Measurements from ENCODE around the gene ADGRB3.

Gene ADGRB3

DNA sequence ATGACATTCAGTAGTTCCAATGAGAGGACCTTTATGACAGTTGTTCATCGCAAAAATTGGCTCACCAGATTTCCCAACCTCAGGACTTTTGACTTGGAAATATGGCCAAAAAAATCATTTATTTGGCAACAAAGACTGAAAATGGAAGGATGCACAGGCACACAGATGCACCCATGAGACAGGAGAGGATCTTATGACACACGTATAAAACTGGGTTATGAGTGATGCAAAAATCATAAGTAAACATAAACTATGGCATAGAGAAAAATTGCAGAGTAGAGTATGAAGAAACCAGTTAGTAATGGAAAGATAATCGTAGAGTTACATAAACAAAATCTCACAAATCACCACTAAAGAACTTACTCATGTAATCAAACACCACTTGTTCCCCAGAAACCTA is 546.9 kb downstream of the ADGRB3 start:
- no peaks in the 10 kb centered on the region for H3K36me3 ChIP-seq
- H3K27me3 ChIP-seq, result no peaks in the 10 kb centered on the region
- H3K4me1 ChIP-seq (ENCODE audit: control insufficient read depth in 1 of 2, insufficient read depth in 1 of 2, low read depth in 1 of 2, low read length in 1 of 2), result no peaks in the 10 kb centered on the region
- no peaks in the 10 kb centered on the region for H3K9me3 ChIP-seq
- TF ChIP-seq, protein P1, sequence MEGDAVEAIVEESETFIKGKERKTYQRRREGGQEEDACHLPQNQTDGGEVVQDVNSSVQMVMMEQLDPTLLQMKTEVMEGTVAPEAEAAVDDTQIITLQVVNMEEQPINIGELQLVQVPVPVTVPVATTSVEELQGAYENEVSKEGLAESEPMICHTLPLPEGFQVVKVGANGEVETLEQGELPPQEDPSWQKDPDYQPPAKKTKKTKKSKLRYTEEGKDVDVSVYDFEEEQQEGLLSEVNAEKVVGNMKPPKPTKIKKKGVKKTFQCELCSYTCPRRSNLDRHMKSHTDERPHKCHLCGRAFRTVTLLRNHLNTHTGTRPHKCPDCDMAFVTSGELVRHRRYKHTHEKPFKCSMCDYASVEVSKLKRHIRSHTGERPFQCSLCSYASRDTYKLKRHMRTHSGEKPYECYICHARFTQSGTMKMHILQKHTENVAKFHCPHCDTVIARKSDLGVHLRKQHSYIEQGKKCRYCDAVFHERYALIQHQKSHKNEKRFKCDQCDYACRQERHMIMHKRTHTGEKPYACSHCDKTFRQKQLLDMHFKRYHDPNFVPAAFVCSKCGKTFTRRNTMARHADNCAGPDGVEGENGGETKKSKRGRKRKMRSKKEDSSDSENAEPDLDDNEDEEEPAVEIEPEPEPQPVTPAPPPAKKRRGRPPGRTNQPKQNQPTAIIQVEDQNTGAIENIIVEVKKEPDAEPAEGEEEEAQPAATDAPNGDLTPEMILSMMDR (IDR thresholded peaks at IDR 0.05), result no peak
- no peak overlapping the region for H3K4me3 ChIP-seq (ENCODE audit: low read depth in 1 of 2, low read length in 1 of 2)
- H3K27ac ChIP-seq, result no peak overlapping the region

DNA sequence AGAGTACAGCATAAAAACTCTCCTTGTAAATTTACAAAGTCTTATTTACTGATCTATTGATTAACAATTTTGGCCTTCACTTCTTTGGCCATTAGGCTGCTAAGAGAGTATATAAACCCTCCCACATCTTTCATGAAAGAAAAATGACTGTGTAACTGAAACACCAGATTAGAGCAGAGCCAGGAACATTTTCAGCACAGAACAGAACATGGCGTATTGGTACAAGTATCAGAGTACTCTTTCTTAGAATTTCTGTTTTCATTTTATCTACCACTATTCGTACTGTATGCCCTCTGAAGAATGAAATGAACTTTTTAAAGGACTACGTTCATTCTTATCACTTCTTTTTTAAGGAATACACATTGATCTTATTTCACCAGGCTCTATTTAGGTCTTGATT is 550.2 kb downstream of the ADGRB3 start:
- no peaks in the 10 kb centered on the region for H3K9me3 ChIP-seq
- no peaks in the 10 kb centered on the region for H3K4me1 ChIP-seq (ENCODE audit: control insufficient read depth in 1 of 2, insufficient read depth in 1 of 2, low read depth in 1 of 2, low read length in 1 of 2)
- no peaks in the 10 kb centered on the region for H3K36me3 ChIP-seq
- H3K27ac ChIP-seq, result no peak overlapping the region
- no peaks in the 10 kb centered on the region for H3K27me3 ChIP-seq
- TF ChIP-seq, protein P1 (IDR thresholded peaks at IDR 0.05), result no peak
- no peak overlapping the region for H3K4me3 ChIP-seq (ENCODE audit: low read depth in 1 of 2, low read length in 1 of 2)

DNA sequence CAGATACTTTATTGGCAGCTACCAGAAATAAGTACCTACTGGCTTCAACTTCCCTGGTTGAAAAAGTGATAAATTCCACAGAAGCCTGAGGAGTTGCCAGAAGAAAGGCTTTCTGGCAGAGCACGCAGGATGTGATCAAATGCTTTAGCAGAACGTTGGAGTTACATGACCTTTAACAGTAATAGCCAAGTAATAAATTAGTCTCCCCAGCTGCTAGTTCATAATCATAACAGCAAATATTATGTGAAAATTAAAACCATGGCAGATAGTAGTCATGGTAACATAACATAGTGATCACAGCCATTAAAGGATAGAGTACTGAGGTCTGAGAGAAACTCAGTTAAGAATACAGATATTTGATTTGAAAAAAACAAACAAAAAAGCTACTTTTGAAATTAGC is 567.7 kb downstream of the ADGRB3 start:
- TF ChIP-seq, protein P1 (IDR thresholded peaks at IDR 0.05), result no peak
- Histone ChIP-seq H3K27ac (no peak overlapping the region), H3K4me1 (ENCODE audit: control insufficient read depth in 1 of 2, insufficient read depth in 1 of 2, low read depth in 1 of 2, low read length in 1 of 2) (no peaks in the 10 kb centered on the region), H3K36me3 (no peaks in the 10 kb centered on the region), H3K9me3 (no peaks in the 10 kb centered on the region), H3K4me3 (ENCODE audit: low read depth in 1 of 2, low read length in 1 of 2) (no peak overlapping the region), H3K27me3 (no peaks in the 10 kb centered on the region)

DNA sequence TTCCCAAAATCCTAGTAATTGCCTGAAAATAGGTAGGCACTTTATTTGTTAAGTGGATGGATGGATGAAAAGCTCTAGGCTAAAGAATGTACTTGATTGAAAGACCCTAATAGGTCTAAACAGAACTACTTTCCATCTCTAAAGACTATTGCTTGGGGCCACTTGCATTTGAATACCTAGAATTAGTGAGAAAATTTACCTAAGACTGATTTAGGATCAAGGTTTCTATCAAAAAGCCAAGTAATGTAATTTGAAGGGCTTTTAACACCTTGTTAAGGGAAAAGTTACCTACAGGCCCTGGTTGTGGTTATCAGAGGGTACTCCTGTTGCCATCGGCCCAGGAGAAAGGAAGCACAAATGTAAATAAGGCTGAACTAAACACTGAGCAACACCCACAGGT is 581.0 kb downstream of the ADGRB3 start:
- H3K36me3 ChIP-seq, result no peaks in the 10 kb centered on the region
- H3K27me3 ChIP-seq, result no peaks in the 10 kb centered on the region
- no peak overlapping the region for H3K4me3 ChIP-seq (ENCODE audit: low read depth in 1 of 2, low read length in 1 of 2)
- no peak overlapping the region for H3K27ac ChIP-seq
- H3K9me3 ChIP-seq, result no peaks in the 10 kb centered on the region
- H3K4me1 ChIP-seq (ENCODE audit: control insufficient read depth in 1 of 2, insufficient read depth in 1 of 2, low read depth in 1 of 2, low read length in 1 of 2), result no peaks in the 10 kb centered on the region
- TF ChIP-seq, protein P1 (IDR thresholded peaks at IDR 0.05), result no peak

DNA sequence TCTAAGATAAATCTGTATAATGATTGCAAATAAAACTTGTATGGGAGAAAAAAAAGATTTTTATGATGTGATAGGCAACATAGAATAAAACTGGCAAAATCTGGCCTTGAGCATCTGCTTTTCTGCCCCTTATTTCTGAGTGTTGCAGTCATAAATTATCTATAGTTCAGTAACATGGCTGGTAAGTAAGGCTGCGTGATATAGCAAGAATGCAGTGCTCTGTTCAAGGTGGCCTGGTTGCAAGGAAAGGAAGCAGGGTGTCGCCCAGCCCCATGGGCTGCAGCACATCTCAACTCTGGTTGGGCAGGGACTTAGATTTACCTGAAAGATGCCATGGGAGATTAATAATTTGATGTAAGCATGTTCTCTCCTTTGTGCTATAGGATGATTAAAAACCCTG is 582.3 kb downstream of the ADGRB3 start:
- TF ChIP-seq, protein P1 (IDR thresholded peaks at IDR 0.05), result no peak
- H3K27ac ChIP-seq, result no peak overlapping the region
- H3K4me3 ChIP-seq (ENCODE audit: low read depth in 1 of 2, low read length in 1 of 2), result no peak overlapping the region
- H3K4me1 ChIP-seq (ENCODE audit: control insufficient read depth in 1 of 2, insufficient read depth in 1 of 2, low read depth in 1 of 2, low read length in 1 of 2), result no peaks in the 10 kb centered on the region
- no peaks in the 10 kb centered on the region for H3K27me3 ChIP-seq
- H3K9me3 ChIP-seq, result no peaks in the 10 kb centered on the region
- no peaks in the 10 kb centered on the region for H3K36me3 ChIP-seq

DNA sequence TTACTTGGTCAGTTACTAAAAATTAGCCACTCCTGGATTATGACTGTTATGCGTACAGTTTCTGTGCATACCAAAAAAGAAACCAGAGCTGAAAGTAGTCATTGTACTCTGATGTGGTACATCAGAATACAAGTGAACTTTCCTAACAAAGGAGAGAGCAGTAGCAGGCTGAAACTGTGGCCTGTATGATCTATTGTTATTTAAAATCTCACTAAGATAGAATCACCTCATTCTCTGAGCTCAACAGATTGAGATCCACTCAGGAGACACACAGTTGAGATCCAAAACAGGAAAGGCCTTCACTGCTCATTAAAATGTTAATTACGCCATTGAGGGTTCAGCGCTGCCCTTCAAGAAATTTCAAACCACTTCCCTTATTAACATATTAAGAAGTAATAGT is 585.3 kb downstream of the ADGRB3 start:
- Histone ChIP-seq H3K27me3 (no peaks in the 10 kb centered on the region), H3K27ac (no peak overlapping the region), H3K4me1 (ENCODE audit: control insufficient read depth in 1 of 2, insufficient read depth in 1 of 2, low read depth in 1 of 2, low read length in 1 of 2) (no peaks in the 10 kb centered on the region), H3K4me3 (ENCODE audit: low read depth in 1 of 2, low read length in 1 of 2) (no peak overlapping the region), H3K9me3 (no peaks in the 10 kb centered on the region), H3K36me3 (no peaks in the 10 kb centered on the region)
- TF ChIP-seq, protein P1 (IDR thresholded peaks at IDR 0.05), result no peak

Measured in neutrophil (primary cell).